ENCODE data around the gene TMA7.

DNA sequence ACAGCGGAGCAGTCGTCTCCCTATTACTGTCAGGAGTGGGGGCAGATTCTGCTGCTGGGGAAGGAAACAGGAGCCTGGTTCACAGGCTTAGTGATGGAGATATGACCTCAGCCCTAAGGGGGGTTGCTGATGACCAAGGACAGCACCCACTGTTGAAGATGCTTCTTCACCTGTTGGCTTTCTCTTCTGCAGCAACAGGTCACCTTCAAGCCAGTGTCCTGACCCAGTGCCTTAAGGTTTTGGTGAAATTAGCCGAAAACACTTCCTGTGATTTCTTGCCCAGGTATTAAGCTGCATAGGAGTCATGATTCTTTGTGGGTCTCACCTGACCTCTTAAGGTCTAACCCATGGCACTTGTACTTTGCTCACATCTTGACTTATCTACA is 20.5 kb downstream of the TMA7 start:
- TF ChIP-seq YY1 (tag by site-specific recombination; IDR thresholded peaks at IDR 0.05) = no peak
- TF ChIP-seq, protein P1, sequence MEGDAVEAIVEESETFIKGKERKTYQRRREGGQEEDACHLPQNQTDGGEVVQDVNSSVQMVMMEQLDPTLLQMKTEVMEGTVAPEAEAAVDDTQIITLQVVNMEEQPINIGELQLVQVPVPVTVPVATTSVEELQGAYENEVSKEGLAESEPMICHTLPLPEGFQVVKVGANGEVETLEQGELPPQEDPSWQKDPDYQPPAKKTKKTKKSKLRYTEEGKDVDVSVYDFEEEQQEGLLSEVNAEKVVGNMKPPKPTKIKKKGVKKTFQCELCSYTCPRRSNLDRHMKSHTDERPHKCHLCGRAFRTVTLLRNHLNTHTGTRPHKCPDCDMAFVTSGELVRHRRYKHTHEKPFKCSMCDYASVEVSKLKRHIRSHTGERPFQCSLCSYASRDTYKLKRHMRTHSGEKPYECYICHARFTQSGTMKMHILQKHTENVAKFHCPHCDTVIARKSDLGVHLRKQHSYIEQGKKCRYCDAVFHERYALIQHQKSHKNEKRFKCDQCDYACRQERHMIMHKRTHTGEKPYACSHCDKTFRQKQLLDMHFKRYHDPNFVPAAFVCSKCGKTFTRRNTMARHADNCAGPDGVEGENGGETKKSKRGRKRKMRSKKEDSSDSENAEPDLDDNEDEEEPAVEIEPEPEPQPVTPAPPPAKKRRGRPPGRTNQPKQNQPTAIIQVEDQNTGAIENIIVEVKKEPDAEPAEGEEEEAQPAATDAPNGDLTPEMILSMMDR (tag by site-specific recombination; IDR thresholded peaks at IDR 0.05) = no peak
- TF ChIP-seq, protein P2, sequence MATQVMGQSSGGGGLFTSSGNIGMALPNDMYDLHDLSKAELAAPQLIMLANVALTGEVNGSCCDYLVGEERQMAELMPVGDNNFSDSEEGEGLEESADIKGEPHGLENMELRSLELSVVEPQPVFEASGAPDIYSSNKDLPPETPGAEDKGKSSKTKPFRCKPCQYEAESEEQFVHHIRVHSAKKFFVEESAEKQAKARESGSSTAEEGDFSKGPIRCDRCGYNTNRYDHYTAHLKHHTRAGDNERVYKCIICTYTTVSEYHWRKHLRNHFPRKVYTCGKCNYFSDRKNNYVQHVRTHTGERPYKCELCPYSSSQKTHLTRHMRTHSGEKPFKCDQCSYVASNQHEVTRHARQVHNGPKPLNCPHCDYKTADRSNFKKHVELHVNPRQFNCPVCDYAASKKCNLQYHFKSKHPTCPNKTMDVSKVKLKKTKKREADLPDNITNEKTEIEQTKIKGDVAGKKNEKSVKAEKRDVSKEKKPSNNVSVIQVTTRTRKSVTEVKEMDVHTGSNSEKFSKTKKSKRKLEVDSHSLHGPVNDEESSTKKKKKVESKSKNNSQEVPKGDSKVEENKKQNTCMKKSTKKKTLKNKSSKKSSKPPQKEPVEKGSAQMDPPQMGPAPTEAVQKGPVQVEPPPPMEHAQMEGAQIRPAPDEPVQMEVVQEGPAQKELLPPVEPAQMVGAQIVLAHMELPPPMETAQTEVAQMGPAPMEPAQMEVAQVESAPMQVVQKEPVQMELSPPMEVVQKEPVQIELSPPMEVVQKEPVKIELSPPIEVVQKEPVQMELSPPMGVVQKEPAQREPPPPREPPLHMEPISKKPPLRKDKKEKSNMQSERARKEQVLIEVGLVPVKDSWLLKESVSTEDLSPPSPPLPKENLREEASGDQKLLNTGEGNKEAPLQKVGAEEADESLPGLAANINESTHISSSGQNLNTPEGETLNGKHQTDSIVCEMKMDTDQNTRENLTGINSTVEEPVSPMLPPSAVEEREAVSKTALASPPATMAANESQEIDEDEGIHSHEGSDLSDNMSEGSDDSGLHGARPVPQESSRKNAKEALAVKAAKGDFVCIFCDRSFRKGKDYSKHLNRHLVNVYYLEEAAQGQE (tag by site-specific recombination; IDR thresholded peaks at IDR 0.05) = no peak
- TF ChIP-seq ZNF24 (tag by site-specific recombination; IDR thresholded peaks at IDR 0.05) = no peak
- no peak for TF ChIP-seq ZNF114 (tag by site-specific recombination; IDR thresholded peaks at IDR 0.05)
- no peak for TF ChIP-seq ZNF302 (tag by site-specific recombination; IDR thresholded peaks at IDR 0.05; ENCODE audit: low read depth)
